NCI-H2227 (cell line): ENCODE data around the gene CPED1.

ENCODE experiments used
- DNase-seq: peaks from one replicate; lab custom pipeline; 2025; ENCODE audit not compliant: unreplicated experiment; lab: John Stamatoyannopoulos, UW

Gene CPED1

GRCh38 chr7:120988591-120989256 is at the start of gene CPED1:
Gene CPED1 (plus strand): TSS chr7:120988711. CDS start chr7:120989622, 911 bp downstream.
- peak; percentile 79 for DNase-seq

GRCh38 chr7:120939345-120939744 is 49.2 kb upstream of the CPED1 start:
- no peak for DNase-seq

- DNase-seq, result peak; percentile 5
Observed at GRCh38 chr7:120941064-120941463, 47.4 kb upstream of the CPED1 start.

- no peak for DNase-seq
Observed at GRCh38 chr7:120941856-120942255, 46.7 kb upstream of the CPED1 start.

GRCh38 chr7:120942861-120943260 is 45.6 kb upstream of the CPED1 start:
- DNase-seq, result no peak

GRCh38 chr7:120944826-120945562 is 43.5 kb upstream of the CPED1 start:
- DNase-seq, result no peak

- DNase-seq, result no peak
Observed at GRCh38 chr7:120947980-120948379, 40.5 kb upstream of the CPED1 start.

- DNase-seq, result peak; percentile 28
Observed at GRCh38 chr7:120949393-120949911, 39.1 kb upstream of the CPED1 start.

- no peak for DNase-seq
Observed at GRCh38 chr7:120949998-120950538, 38.4 kb upstream of the CPED1 start.

- DNase-seq, result peak; percentile 99
Observed at GRCh38 chr7:120950539-120951308, 37.8 kb upstream of the CPED1 start, which contains the start of gene ING3. Gene ING3 (plus strand): TSS chr7:120950777. CDS start chr7:120950897, 120 bp downstream.

- no peak for DNase-seq
Observed at GRCh38 chr7:120951309-120951699, 37.2 kb upstream of the CPED1 start.

GRCh38 chr7:120951826-120952225 is 36.7 kb upstream of the CPED1 start:
- DNase-seq, result no peak

GRCh38 chr7:120955577-120956149 is 32.8 kb upstream of the CPED1 start:
- no peak for DNase-seq

- no peak for DNase-seq
Observed at GRCh38 chr7:120959929-120960484, 28.5 kb upstream of the CPED1 start.

GRCh38 chr7:120960714-120961113 is 27.8 kb upstream of the CPED1 start:
- no peak for DNase-seq

- no peak for DNase-seq
Observed at GRCh38 chr7:120961638-120962173, 26.8 kb upstream of the CPED1 start.

GRCh38 chr7:120964088-120964487 is 24.4 kb upstream of the CPED1 start:
- DNase-seq, result no peak

GRCh38 chr7:120966961-120967360 is 21.6 kb upstream of the CPED1 start:
- DNase-seq, result no peak

GRCh38 chr7:120973849-120974248 is 14.7 kb upstream of the CPED1 start:
- DNase-seq, result no peak

- DNase-seq, result no peak
Observed at GRCh38 chr7:120979765-120980499, 8.6 kb upstream of the CPED1 start.
